ENCODE measurements around the gene POLQ. TPM values are rescaled to one million over a fixed set of nuclear protein-coding genes. Genes with fewer than 3 reads are reported as not detected.

POLQ gene
- total and polyA plus RNA-seq, 9 of the 15 experiments (the other 6 are each of a cell fraction or from before 2014, with no cell fraction given), result 1.5 to 19.0 (median 8.8) TPM

- TF ChIP-seq DPF2 (IDR thresholded peaks at IDR 0.05) (no peak), PHF20 (IDR thresholded peaks at IDR 0.05; ENCODE audit: partially characterized antibody) (peak; percentile 75), SMARCB1 (IDR thresholded peaks at IDR 0.05; ENCODE audit: insufficient read length, low read depth) (no peak), BHLHE40 (IDR thresholded peaks at IDR 0.05; ENCODE audit: low read length) (no peak), EZH2 (IDR thresholded peaks at IDR 0.05; ENCODE audit: borderline replicate concordance, low read depth, low read length) (no peak), PURB (CRISPR knock-in tag; IDR thresholded peaks at IDR 0.05; ENCODE audit: low read depth) (no peak), CREB1 (IDR thresholded peaks at IDR 0.05) (no peak; the same call in 1 of the 2 replicates), CREB1 (CRISPR knock-in tag; IDR thresholded peaks at IDR 0.05) (no peak), ZKSCAN1 (IDR thresholded peaks at IDR 0.05; ENCODE audit: low read depth, low read length) (no peak; the same call in 1 of the 2 replicates), ESRRA (IDR thresholded peaks at IDR 0.05; ENCODE audit: borderline replicate concordance, low read depth) (no peak), PCBP1 (IDR thresholded peaks at IDR 0.05; ENCODE audit: low read depth, low read length, poor library complexity, severe bottlenecking) (no peak), CBFA2T2 (conservative IDR thresholded peaks at IDR 0.05) (no peak), NRF1 (conservative IDR thresholded peaks at IDR 0.05 in 1 of 2, IDR thresholded peaks at IDR 0.05 in 1 of 2) (no peak), ZNF551 (CRISPR knock-in tag; IDR thresholded peaks at IDR 0.05) (no peak), MED1 (CRISPR knock-in tag; IDR thresholded peaks at IDR 0.05; ENCODE audit: borderline replicate concordance) (no peak), CREBBP (IDR thresholded peaks at IDR 0.05; ENCODE audit: low read depth, low read length) (no peak), RCOR1 (IDR thresholded peaks at IDR 0.05; ENCODE audit: borderline replicate concordance in 1 of 2, low read depth in 2 of 2, low read length in 2 of 2) (no peak), ID3 (CRISPR knock-in tag; IDR thresholded peaks at IDR 0.05) (no peak), ID3 (tag; IDR thresholded peaks at IDR 0.05) (no peak), SMAD2 (IDR thresholded peaks at IDR 0.05; ENCODE audit: low read depth, low read length) (no peak), CREB3L1 (IDR thresholded peaks at IDR 0.05; ENCODE audit: borderline replicate concordance, low read depth) (peak; percentile 63; the same call in 1 of the 2 replicates), ZNF184 (CRISPR knock-in tag; IDR thresholded peaks at IDR 0.05) (no peak), ELF1 (tag; IDR thresholded peaks at IDR 0.05) (peak; percentile 82)
- TF ChIP-seq, protein P1, sequence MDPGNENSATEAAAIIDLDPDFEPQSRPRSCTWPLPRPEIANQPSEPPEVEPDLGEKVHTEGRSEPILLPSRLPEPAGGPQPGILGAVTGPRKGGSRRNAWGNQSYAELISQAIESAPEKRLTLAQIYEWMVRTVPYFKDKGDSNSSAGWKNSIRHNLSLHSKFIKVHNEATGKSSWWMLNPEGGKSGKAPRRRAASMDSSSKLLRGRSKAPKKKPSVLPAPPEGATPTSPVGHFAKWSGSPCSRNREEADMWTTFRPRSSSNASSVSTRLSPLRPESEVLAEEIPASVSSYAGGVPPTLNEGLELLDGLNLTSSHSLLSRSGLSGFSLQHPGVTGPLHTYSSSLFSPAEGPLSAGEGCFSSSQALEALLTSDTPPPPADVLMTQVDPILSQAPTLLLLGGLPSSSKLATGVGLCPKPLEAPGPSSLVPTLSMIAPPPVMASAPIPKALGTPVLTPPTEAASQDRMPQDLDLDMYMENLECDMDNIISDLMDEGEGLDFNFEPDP (CRISPR knock-in tag; IDR thresholded peaks at IDR 0.05), result no peak
- TF ChIP-seq, protein P2, sequence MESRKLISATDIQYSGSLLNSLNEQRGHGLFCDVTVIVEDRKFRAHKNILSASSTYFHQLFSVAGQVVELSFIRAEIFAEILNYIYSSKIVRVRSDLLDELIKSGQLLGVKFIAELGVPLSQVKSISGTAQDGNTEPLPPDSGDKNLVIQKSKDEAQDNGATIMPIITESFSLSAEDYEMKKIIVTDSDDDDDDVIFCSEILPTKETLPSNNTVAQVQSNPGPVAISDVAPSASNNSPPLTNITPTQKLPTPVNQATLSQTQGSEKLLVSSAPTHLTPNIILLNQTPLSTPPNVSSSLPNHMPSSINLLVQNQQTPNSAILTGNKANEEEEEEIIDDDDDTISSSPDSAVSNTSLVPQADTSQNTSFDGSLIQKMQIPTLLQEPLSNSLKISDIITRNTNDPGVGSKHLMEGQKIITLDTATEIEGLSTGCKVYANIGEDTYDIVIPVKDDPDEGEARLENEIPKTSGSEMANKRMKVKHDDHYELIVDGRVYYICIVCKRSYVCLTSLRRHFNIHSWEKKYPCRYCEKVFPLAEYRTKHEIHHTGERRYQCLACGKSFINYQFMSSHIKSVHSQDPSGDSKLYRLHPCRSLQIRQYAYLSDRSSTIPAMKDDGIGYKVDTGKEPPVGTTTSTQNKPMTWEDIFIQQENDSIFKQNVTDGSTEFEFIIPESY (CRISPR knock-in tag; IDR thresholded peaks at IDR 0.05), result no peak
These were observed at the start of gene POLQ (continued) for GRCh38 chr3:121545574-121546455.
